SU-DHL-6 (cell line): ENCODE results near the gene IL17B.

Experiments
- EZH2phosphoT487 ChIP-seq: fragments of 200-600 bp; sonication (generic), shearing (Covaris generic); conservative IDR thresholded peaks from 2 replicates; pipeline ENCODE4 v1.6.1; 2018; ENCODE audit warnings: mild to moderate bottlenecking, antibody characterized with exemption, low read length, moderate library complexity, mixed read lengths
- TF ChIP-seq, protein P1 (sequence below): fragments of 200-600 bp; sonication (generic); IDR thresholded peaks from one replicate; pipeline ENCODE4 v1.5.1; 2017; ENCODE audit warnings: antibody characterized with exemption, mild to moderate bottlenecking, low read length, moderate library complexity; ENCODE audit not compliant: insufficient read depth, poor library complexity, severe bottlenecking

DNA sequence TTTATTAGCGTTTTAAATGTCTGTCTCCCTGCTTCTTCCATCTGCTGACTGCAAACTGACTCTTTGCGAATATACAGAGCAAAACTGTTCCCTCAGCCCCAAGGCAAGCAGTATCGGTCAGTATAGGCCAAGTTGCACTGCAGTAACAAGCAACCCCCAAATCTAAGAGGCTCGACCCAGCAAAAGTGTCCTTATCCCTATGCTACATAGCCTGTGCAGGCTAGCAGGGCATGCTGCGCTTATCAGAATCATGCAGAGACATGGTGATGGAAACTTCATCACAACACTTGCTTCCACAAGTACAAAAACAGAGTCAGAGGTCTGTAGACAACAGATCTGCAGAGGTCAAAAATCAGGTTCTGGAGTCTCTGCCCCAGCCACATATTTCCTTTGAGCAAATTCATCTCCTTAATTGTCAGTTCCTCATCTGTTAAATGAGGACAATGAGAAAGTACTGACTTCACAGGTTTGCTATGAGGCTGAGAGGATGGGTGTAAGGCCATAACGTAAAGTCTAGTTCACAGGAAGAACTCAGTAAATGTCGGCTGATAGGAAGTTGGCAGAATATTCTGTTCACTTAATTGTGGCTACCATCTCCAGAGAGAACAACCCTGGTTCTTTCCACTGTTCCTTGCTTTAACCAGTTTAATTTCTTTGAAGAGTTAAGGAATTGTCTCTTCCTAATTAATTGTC is 9.6 kb upstream of the IL17B start:
- TF ChIP-seq, protein P1, sequence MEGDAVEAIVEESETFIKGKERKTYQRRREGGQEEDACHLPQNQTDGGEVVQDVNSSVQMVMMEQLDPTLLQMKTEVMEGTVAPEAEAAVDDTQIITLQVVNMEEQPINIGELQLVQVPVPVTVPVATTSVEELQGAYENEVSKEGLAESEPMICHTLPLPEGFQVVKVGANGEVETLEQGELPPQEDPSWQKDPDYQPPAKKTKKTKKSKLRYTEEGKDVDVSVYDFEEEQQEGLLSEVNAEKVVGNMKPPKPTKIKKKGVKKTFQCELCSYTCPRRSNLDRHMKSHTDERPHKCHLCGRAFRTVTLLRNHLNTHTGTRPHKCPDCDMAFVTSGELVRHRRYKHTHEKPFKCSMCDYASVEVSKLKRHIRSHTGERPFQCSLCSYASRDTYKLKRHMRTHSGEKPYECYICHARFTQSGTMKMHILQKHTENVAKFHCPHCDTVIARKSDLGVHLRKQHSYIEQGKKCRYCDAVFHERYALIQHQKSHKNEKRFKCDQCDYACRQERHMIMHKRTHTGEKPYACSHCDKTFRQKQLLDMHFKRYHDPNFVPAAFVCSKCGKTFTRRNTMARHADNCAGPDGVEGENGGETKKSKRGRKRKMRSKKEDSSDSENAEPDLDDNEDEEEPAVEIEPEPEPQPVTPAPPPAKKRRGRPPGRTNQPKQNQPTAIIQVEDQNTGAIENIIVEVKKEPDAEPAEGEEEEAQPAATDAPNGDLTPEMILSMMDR: no peak
- no peak for TF ChIP-seq EZH2phosphoT487
